Measurements from ENCODE around the gene NEU3. TPM values are rescaled to one million over a fixed set of nuclear protein-coding genes. Genes with fewer than 3 reads are reported as not detected.

Gene NEU3
- total RNA-seq: 2.4 and 8.2 TPM in 2 replicates

GRCh38 chr11:74988541-74989259 is at the start of gene NEU3:
NEU3 (plus strand) TSS chr11:74988933; CDS start chr11:74989061, 128 bp downstream.

GRCh38 chr11:74948898-74949752 is 39.6 kb upstream of the NEU3 start, which contains the start of the genes SPCS2 and XRRA1:
SPCS2 (plus strand) TSS chr11:74949266; CDS start chr11:74949286, 20 bp downstream.
XRRA1 (minus strand) TSS chr11:74949091; CDS start chr11:74940878, 8,213 bp downstream.

Small RNAs within 50 kb of the gene (small RNA-seq; reads per million reads assigned to genes)
- gene RNU6-216P (ENCODE audit: low replicate concordance): not detected

Other genes starting within 250 kb of the NEU3 start
- gene RNF169, start 240.1 kb upstream of the NEU3 start, total RNA-seq: 14.9 and 28.5 TPM in 2 replicates
- 17.8 and 27.1 TPM in 2 replicates for gene XRRA1, start 39.8 kb upstream of the NEU3 start, total RNA-seq
- 13.7 and 47.3 TPM in 2 replicates for gene SPCS2, start 39.7 kb upstream of the NEU3 start, total RNA-seq
- gene OR2AT4, start 107.9 kb downstream of the NEU3 start, total RNA-seq: not detected in 2 replicates
- gene SLCO2B1, start 162.2 kb downstream of the NEU3 start, total RNA-seq: 0.29 and 0.66 TPM in 2 replicates